OCI-LY3 (cell line): Measurements from ENCODE around the gene OR52B6.

Source experiments
- H2AFZ ChIP-seq: fragments of 200-600, 300-600 bp; shearing (Covaris generic); 2 replicates; pipeline ENCODE4 v1.6.0; 2014; ENCODE audit warnings: antibody characterized with exemption, low read depth, low read length
- H3K27ac ChIP-seq: fragments of 200-600, 300-600 bp; sonication (generic); 2 replicates; pipeline ENCODE4 v1.5.1; 2014; ENCODE audit warnings: mild to moderate bottlenecking, low read length, moderate library complexity, mixed read lengths
- H3K27me3 ChIP-seq: fragments of 200-600, 300-600 bp; sonication (generic); 2 replicates; pipeline ENCODE4 v1.6.1; 2014; ENCODE audit warnings: low read depth, low read length, mixed read lengths
- H3K36me3 ChIP-seq: fragments of 200-600, 300-600 bp; sonication (generic); replicated peaks from 2 replicates; pipeline ENCODE3; 2014; ENCODE audit warnings: low read depth, low read length, mixed read lengths
- H3K4me1 ChIP-seq: fragments of 300-600, 200-600 bp; sonication (generic); 2 replicates; pipeline ENCODE4 v1.6.1; 2014; ENCODE audit warnings: low read length, mixed read lengths
- H3K4me2 ChIP-seq: fragments of 200-600, 300-600 bp; sonication (generic); 2 replicates; pipeline ENCODE4 v1.6.1; 2014; ENCODE audit warnings: low read length, mixed read lengths
- H3K4me3 ChIP-seq: fragments of 300-600, 200-600 bp; sonication (generic); 2 replicates; pipeline ENCODE4 v1.5.1; 2014; ENCODE audit warnings: antibody characterized with exemption, mild to moderate bottlenecking, low read length, moderate library complexity
- H3K79me2 ChIP-seq: fragments of 300-600, 200-600 bp; shearing (Covaris generic); 2 replicates; pipeline ENCODE4 v1.6.1; 2014; ENCODE audit warnings: mild to moderate bottlenecking, low read length, mixed read lengths
- H3K9ac ChIP-seq: fragments of 300-600, 200-600 bp; shearing (Covaris generic); 2 replicates; pipeline ENCODE4 v1.6.0; 2014; ENCODE audit warnings: mild to moderate bottlenecking, low read length, moderate library complexity
- H3K9me3 ChIP-seq: fragments of 200-600, 300-600 bp; shearing (Covaris generic); 2 replicates; pipeline ENCODE4 v1.6.1; 2014; ENCODE audit warnings: low read length, mixed read lengths; ENCODE audit not compliant: insufficient read depth
- H4K20me1 ChIP-seq: fragments of 200-600, 300-600 bp; sonication (generic); 2 replicates; pipeline ENCODE4 v1.6.1; 2016; ENCODE audit warnings: low read length, mixed read lengths; ENCODE audit not compliant: insufficient read depth
- CTCF ChIP-seq: fragments of 200-600, 300-600 bp; sonication (generic); IDR thresholded peaks from 2 replicates; pipeline ENCODE4 v1.5.1; 2014; ENCODE audit warnings: antibody characterized with exemption, low read length, low read depth
- EZH2phosphoT487 ChIP-seq: fragments of 200-600 bp; shearing (Covaris generic); IDR thresholded peaks from 2 replicates; pipeline ENCODE4 v1.6.1; 2018; ENCODE audit warnings: antibody characterized with exemption, mixed run types, low read depth

The OR52B6 gene

GRCh38 chr11:5626196-5626595 is 45.5 kb downstream of the OR52B6 start:
- H3K9ac ChIP-seq: no peak overlapping the region
- 0 out of 2 replicates have a peak, but pooled peaks cover 4% of the 10 kb centered on the region for H3K9me3 ChIP-seq
- no peak overlapping the region for H3K4me3 ChIP-seq
- no peak overlapping the region for H3K4me2 ChIP-seq
- peaks cover 22% of the 10 kb centered on the region for H3K4me1 ChIP-seq
- TF ChIP-seq EZH2phosphoT487: no peak
- no peak for TF ChIP-seq CTCF
- H4K20me1 ChIP-seq: no peaks in the 10 kb centered on the region
- no peak overlapping the region for H2AFZ ChIP-seq
- H3K79me2 ChIP-seq: no peaks in the 10 kb centered on the region
- H3K27ac ChIP-seq: no peak overlapping the region
- no peaks in the 10 kb centered on the region for H3K27me3 ChIP-seq
- peaks cover 4% of the 10 kb centered on the region for H3K36me3 ChIP-seq

- Histone ChIP-seq H2AFZ (no peak overlapping the region), H3K9me3 (0 out of 2 replicates have a peak, but pooled peaks cover 4% of the 10 kb centered on the region), H3K27me3 (no peaks in the 10 kb centered on the region), H3K79me2 (no peaks in the 10 kb centered on the region), H3K27ac (peak overlapping the region; percentile 65), H3K9ac (peak overlapping the region; percentile 19; the same call in 1 of the 2 replicates), H3K36me3 (peaks cover 19% of the 10 kb centered on the region), H3K4me3 (peak overlapping the region; percentile 56), H4K20me1 (no peaks in the 10 kb centered on the region), H3K4me1 (peaks cover 22% of the 10 kb centered on the region), H3K4me2 (peak overlapping the region; percentile 71)
- no peak for TF ChIP-seq CTCF
Observed at GRCh38 chr11:5631417-5631816, 50.7 kb downstream of the OR52B6 start.
